GM18520 (cell line): ENCODE measurements around the gene SIT1.

Experiments used
- ATAC-seq: cut with Tn5 transposase; IDR thresholded peaks from one replicate; pipeline ENCODE4 v1.9.1; 2021; ENCODE audit not compliant: unreplicated experiment

The SIT1 gene

DNA sequence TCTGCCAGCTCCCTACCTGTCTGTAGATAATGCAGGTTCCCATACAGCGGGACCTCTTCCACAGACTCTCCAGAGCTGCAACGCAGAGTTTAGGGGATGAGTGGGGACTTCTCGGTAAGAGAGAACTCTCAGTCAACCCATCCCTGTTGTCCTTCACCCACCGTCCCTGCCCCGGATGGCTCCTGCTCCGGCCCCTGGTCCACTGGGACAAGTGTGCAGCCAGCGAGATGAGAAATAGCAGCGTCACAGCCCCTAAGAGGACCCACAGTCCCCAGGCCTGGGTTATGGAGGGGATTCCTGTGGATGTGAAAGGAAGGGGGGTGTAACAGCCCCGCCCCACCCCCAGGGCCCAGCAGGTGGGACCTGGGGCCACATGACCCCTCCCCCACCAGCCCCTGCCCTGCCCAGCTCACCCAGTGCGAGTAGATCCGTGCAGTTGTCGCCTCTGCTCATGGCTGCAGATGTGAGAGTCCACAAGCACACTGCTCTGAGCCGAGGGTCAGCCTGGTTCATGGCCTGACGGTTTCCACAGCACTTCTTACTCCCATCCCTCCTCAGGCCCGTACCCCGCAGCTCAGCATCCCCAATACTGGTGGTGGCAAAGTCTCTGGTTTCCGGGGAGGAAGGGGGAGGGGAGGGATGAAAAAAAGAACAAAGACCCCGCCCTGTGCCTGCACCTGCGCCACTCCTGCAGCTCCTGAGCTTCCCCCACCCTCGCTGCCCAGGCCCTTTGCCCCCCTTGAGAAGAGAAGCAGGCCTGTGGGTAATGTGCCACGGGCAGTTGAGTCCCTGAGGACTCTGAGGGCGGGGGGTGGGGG lies at the start of gene SIT1:
Gene SIT1 (minus strand): TSS at position 591 of the 818 bp plus-strand sequence. CDS start 78 bp downstream, at position 513.
- no peak for ATAC-seq

- ATAC-seq = no peak
These were observed 49.3 kb upstream of the SIT1 start for GRCh38 chr9:35700031-35700430.

- no peak for ATAC-seq
These were observed 47.5 kb upstream of the SIT1 start for GRCh38 chr9:35698231-35698630.

- ATAC-seq = no peak
These were observed 46.8 kb upstream of the SIT1 start for GRCh38 chr9:35697486-35697885.

GRCh38 chr9:35696520-35697215 lies 45.9 kb upstream of the SIT1 start:
- ATAC-seq = no peak

GRCh38 chr9:35695943-35696401 lies 45.2 kb upstream of the SIT1 start:
- ATAC-seq = no peak

- no peak for ATAC-seq
These were observed 41.1 kb upstream of the SIT1 start for GRCh38 chr9:35691757-35692301.

DNA sequence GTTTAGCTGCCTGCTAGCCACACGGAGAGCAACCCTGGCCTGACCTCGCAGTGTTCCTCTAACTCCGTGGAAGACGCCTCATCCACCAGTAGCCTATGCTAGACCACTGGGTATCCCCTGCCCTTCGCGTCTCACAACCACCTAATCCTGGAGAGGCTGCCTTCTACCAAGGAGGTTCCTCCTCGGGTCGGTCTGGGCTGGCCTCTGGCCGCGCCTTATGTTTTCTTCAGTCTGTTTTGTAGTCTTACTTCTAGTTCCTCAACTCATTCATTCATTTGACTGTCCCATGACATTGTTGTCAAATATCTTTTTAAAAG lies 40.6 kb upstream of the SIT1 start:
- no peak for ATAC-seq

DNA sequence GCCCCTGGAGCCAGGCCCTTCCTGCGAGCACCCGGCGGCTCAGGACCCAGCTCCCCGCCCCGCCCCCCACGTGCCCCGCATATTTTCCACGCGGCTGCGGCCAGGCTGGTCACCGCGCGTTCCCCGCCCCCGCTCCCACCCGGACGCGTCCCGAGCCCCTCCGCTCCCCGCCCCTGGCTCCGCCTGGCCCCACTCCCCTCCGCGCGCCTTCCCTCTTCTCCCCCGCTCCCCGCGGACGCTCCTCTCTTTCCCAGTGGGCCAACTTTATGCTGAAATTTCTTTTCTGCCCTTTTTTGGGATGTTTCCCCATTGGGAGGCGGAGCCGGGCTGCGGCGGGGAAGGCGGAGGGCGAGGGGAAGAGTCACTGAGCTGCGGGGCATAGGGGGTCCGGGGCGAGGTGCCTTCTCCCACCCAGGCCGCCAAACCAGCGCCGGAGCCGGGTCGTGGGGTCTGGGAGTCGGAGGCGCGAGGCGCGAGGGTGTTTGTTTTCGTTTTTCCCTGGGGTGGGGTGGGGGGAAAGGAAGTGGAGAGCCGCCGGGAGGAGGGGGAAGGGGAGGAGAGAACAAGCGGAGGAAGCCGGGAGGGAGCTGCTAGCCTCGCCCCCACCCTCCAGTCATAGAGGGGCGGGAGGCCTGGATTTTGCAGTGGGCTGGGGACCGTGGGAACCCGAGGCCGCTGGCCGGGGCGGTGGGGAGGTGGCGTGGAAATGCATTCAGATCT lies 40.0 kb upstream of the SIT1 start:
- no peak for ATAC-seq

- ATAC-seq = no peak
These were observed 39.5 kb upstream of the SIT1 start for GRCh38 chr9:35690294-35690613.

DNA sequence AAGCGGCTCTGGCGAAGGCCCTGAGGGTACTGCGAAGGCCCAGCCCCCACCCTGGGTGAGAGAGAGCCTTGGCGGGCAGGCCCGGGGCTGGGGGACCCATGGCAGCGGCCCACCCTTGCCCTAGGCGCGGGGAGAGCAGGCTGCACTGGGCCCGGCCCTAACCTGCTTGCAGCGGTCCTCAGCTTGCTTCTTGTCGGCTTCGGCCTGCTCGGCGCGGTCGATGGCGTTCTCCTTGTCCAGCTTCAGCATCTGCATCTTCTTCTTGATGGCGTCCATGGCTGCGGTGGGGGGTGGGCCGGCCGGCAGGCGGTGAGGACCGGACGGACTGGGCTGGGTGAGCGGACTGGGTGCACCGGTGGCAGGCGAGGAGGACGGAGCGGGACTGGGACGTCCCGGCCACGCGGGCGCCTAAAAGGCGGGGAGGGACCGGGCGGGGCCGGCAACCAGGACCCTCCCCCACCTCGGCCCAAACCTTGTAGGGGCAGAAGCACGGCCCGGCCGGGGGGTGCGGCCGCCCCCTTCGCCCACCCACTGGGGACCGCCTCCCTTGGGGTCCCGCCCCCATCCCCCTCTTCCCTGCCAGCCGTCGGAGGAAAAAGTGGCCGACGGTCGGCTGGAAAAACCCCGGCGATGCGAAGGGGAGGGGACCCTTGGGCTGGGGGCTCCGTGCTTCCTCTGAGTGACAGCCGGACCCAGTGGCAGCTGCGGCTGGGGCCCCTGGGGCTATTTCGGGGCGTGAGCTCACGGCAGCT lies 39.0 kb upstream of the SIT1 start, which contains the start of gene TPM2:
Gene TPM2 (minus strand): TSS at position 384 of the 752 bp plus-strand sequence. CDS start 108 bp downstream, at position 276.
- no peak for ATAC-seq

DNA sequence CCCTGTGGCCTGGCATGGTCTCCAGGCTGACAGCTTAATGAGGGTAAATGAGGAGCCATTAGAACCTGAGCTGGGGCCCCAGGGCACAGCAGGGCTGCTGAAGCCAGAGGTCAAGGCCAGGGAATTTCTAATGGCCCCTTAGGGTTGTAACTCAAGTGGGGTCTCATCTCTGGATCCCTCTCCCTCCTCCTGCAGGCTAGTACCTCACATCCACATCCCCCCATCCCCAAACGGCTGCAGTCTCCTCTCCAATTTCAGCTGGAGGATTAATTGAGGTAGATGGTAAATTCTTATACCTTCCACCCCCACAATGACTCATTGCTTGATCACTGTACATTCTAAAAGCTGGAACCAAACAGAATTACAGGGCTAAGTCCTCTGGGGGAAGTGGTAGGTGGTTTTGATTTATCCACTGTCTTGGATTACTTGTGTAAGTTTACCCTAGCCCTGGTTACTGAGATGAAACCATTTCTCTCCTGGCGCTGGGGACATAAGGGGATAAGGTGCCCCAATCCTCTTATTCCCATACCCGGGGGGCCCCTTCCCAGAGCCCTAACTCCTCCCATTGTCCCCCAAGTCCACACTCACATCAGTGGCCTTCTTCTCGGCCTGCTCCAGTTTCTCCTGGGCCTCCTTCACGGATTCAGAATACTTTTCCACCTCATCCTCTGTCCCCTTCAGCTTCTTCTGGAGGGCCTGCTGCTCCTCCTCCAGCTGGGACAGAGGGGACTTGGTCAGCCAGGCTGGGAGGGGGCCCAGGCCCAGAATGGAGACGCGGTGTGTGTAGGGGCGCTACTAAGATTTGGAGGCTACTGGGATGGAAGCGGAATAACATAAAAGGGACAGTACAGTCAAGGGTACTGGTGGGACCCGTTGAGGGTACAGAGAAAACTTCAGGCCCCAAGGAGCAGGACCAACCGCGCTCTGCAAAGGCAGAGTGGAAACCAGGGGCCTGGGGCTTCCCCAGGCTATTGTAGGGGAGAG lies 38.1 kb upstream of the SIT1 start:
- ATAC-seq = no peak

DNA sequence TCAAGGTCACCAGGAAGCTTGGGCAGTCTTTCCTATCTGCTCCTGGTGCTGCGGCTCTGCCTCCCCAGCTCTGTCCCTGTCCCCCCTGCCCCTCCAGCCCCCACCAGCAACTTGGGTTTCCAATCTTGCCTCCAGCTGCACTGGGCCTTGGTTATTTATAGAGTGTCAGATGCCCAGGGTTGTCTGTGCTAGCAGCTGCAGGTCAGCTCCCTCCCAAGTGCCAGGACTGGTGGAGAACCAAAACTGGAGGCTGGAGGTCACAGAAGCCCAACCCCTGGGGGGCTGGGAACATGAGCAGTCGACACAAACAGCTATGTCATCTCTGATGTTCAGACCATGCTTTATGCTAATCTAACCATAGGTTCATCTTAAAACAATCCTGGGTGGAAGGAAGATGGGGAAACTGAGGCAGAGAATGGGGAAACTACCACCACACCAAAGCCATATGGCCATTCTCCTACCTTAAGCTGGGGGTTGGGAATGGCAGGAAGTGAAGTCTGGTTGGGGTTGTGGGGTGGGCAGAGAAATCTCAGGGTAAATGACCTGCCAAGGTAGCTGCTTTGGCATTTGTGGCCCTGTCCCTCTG lies 37.3 kb upstream of the SIT1 start:
- no peak for ATAC-seq

GRCh38 chr9:35687306-35687705 lies 36.6 kb upstream of the SIT1 start:
- ATAC-seq = no peak

GRCh38 chr9:35686222-35687203 lies 35.8 kb upstream of the SIT1 start:
- peak; percentile 34 for ATAC-seq

DNA sequence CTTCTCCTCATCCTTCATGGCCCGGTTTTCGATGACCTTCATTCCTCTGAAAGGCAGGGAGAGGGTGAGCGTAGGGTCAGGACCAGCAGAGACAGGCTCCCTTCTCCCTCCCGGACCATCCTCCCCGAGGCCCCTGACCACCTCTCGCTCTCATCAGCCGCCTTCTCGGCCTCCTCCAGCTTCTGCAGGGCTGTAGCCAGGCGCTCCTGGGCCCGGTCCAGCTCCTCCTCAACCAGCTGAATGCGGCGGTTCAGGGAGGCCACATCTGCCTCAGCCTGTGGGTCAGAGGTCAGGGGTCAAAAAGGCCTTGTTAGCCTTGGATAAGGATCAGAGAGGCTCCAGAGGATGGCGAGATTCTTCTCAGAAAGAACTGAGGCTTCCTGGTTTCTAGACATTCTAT lies 34.8 kb upstream of the SIT1 start:
- no peak for ATAC-seq

- no peak for ATAC-seq
These were observed 34.2 kb upstream of the SIT1 start for GRCh38 chr9:35684921-35685320.

- no peak for ATAC-seq
These were observed 32.6 kb upstream of the SIT1 start for GRCh38 chr9:35683323-35683722.
